Retina (tissue), 1 donor: Measurements from ENCODE around the gene MBNL1.

ENCODE experiments used
- DNase-seq: peaks from one replicate; pipeline ENCODE4 v3.0.0-alpha.2; 2016

Gene MBNL1, protein sequence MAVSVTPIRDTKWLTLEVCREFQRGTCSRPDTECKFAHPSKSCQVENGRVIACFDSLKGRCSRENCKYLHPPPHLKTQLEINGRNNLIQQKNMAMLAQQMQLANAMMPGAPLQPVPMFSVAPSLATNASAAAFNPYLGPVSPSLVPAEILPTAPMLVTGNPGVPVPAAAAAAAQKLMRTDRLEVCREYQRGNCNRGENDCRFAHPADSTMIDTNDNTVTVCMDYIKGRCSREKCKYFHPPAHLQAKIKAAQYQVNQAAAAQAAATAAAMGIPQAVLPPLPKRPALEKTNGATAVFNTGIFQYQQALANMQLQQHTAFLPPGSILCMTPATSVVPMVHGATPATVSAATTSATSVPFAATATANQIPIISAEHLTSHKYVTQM

DNA sequence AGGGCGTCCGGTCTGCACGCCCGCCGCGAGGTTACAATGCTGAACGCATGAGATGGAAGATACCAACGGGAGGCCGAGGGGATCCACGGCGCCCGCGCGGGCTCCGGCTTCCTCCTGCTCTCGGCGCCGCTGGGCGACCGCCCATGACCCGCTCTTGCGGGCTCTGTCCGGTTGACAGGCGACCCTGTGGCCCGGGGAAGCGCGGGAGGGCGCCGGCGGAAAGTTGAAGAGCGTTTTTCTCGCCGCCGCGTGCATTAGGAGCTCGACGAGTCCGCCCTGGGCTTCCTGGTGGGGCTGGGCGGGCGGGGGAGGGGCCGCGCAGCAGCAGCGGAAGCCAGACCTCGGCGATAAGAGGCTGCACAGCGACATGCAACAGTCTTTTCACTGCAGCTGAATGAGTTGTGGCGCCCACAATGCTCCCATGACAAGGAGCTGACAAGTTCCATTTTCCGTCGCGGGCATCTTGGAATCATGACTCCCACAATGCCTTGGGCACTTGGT lies at the start of gene MBNL1:
Gene MBNL1 (plus strand): TSS at position 375 of the 501 bp plus-strand sequence. CDS start 31,265 bp downstream, outside the sequence.
- DNase-seq: peak; percentile 96

DNA sequence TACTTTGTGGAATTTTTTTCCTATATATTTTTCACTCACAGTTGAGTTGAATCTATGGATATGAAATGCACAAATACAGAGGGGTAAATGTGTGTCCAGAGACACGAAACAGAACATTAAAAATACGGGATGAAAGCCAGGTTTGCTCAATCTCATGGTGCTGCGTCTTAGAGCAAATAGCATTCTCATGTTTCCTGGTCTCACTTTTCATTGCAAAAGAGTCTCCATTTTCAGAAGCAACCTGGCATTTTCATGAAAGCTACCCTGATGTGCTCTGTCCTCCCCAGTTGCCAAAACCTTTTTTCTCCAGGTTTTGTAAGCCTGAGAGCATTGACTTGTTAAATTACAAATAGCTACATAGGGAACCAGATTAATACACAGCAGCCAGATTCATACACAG lies 49.5 kb upstream of the MBNL1 start:
- DNase-seq: no peak

- DNase-seq: no peak
These were observed 48.9 kb upstream of the MBNL1 start for GRCh38 chr3:152219769-152220255.

- no peak for DNase-seq
These were observed 46.4 kb upstream of the MBNL1 start for GRCh38 chr3:152222327-152222726.

GRCh38 chr3:152225201-152225600 lies 43.5 kb upstream of the MBNL1 start:
- no peak for DNase-seq

DNA sequence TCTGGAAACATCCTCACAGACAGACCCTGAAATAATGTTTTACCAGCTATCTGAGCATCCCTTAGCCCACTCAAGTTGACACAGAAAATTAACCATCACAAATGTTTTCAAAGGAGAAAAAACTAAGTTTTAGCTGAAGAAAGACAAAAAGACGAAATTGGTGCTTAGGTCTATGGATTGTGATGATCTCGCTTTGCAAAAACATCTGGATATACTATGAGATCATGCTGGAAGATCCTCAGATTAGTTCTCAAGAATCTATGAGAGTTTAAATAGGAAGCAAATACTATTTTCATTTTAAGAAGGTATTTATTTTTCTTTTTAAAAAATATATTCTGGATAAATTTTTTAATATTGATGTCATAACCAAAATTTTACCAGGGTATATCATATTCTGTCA lies 42.6 kb upstream of the MBNL1 start:
- DNase-seq: no peak

- DNase-seq: no peak
These were observed 41.7 kb upstream of the MBNL1 start for GRCh38 chr3:152227027-152227426.

DNA sequence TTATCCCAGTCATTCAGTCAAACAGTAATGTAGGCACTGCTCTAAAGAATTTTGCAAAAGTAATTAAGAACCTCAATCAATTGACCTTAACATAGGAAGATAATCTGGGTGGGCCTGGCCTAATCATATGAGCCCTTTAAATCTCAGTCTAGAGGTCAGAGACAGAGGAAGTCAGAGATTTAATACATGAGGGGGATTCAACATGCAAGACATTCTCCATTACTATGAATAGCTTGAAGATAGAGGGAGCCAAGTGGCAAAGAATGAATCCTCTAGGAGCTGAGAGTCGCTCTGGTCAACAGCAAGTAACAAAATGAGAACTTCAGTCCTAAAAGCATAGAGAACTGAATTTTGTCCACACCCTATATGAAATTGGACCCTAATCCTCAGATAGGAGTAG lies 39.0 kb upstream of the MBNL1 start:
- no peak for DNase-seq

- no peak for DNase-seq
These were observed 38.4 kb upstream of the MBNL1 start for GRCh38 chr3:152230370-152230769.

- no peak for DNase-seq
These were observed 36.7 kb upstream of the MBNL1 start for GRCh38 chr3:152232001-152232400.

DNA sequence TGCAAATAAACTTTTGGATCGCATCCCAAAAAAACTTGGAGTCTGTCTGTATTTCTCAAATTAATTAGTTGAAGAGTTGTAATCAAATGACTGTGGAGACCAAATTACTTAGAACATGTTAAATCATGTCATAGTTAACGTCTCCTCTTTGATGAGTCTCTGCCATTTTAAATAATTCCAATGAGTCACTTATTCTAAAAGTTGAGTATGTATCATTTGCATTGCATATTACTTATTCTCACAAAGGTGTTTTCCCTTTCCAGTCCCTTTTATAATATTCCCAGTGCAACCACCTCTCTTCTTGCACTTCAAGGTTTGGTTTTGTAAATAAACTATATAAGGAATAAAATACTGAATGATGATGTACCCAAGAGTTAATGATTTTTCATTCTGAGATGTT lies 36.0 kb upstream of the MBNL1 start:
- DNase-seq: no peak

DNA sequence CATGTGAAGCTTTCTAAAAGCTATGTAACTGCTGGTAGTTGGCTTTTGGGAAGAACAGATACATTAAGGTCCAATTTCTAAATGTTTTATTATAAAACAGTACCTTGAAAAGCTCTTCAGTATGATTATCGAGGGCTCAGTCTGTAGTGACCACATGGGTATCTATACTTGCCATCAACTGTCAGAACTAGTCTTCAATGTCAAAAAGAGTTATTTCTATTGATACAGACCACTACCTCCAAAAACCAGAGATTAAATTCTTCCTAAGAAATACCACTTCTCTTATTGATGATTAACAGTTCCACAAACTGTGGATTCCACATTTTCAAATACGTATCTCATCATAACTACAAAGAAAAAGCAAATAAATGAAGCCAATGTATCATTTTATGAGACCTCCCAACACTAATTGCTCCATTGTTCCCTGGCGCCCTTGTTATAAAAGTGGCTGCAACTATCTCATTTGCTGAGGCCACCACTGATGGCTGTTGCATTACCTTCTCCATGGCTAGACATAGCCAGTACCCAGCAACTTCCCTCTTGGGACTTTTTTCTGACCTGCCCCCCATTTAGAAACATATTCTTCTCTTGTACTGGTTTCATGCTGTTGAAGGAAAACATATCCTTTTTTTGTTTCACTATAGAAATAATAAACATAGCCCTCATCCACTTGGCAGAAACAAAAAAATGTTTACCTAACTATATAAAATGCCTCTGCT lies 33.9 kb upstream of the MBNL1 start:
- DNase-seq: no peak

DNA sequence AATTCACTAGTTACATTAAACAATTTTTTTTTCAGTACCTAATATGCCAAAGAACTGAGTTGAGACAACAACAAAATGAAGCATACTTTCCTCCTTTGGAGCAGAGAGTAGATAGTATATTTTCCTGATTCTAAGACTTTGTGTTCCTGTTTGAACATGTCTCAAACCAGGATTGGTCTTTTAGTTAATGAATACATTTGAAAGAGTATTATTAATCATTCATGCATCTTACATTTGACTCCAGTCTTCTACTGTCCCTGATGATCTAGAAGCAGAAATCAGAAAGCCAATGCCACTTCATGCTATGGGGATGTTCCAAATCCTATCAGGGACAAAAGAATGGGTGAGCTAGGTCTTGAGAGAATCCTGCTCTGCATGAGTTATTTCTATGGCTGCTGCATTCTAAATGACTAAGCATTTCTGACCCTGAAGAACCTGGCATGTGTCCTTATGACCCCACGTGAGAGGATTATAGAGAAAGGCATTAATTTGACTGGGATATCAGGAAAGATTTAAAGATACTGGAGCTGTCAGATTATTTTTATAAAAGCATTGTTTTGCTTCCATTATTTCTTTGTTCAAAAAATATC lies 32.9 kb upstream of the MBNL1 start:
- no peak for DNase-seq

- no peak for DNase-seq
These were observed 32.0 kb upstream of the MBNL1 start for GRCh38 chr3:152236716-152237115.

- no peak for DNase-seq
These were observed 27.3 kb upstream of the MBNL1 start for GRCh38 chr3:152241142-152242017.

GRCh38 chr3:152243301-152243711 lies 25.4 kb upstream of the MBNL1 start:
- DNase-seq: no peak

DNA sequence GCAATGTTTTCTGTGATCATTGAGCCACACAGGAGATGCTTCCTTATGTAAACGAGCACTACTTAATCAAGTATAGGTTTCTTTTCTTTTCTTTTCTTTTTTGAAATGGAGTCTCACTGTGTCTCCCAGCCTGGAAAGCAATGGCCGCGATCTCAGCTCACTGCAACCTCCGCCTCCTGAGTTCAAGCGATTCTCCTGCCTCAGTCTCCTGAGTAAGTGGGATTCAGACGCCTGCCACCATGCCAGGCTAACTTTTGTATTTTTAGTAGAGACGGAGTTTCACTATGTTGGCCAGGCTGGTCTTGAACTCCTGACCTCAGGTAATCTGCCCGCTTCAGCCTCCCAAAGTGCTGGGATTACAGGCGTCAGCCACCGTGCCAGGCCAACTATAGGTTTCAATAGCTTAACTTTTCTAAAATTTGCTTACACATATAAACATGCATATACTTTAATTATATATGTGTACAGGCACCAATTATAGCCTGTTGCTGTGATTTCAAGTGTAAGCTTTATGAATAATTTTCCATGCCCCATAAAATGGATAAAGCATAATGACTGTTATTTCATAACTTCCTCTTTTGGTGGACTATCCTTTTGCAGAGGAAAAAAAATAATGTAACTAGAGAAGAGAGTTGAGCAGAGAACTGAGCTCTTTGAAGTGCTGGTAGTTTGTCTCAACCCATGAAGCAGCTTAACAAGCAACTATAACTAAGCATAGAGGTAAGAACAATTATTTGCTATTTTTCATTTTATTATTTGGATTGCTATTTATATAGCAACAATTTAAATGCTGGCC lies 24.8 kb upstream of the MBNL1 start:
- DNase-seq: no peak

DNA sequence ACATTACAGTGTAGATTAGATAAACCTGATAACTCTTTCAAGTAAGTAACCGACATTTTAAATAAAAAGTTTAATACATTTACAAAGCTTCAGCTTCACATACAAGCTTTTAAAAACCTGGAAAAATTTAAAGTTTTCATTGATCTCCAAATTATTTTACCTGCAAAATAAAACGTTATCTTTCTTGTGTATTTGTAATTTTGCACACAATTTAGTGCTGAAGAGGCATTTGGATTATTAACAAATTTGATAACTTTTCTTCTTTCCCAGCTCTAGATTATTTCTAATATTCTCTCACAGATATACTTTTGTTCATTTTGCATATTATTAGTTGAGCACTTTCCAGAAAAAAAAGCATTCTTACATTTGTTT lies 24.2 kb upstream of the MBNL1 start:
- DNase-seq: no peak

- DNase-seq: no peak
These were observed 23.1 kb upstream of the MBNL1 start for GRCh38 chr3:152245498-152246170.

DNA sequence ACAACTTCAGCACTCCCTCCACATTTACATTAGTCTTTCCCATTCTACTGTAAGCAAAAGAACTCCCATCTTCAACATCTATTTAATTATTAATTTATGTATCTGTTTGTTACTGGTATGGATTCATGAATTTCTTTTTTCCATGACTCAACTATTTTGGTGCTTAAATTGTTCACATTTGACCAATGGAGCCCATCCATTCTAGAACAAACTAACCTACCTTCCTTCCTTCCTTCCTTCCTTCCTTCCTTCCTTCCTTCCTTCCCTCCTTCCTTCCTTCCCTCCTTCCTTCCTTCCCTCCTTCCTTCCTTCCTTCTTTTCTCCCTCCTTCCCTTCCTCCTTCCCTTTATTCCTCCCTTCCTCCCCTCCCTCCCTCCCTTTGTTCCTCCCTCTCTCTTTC lies 16.8 kb upstream of the MBNL1 start:
- DNase-seq: no peak

GRCh38 chr3:152252755-152253154 lies 16.0 kb upstream of the MBNL1 start:
- no peak for DNase-seq
